ENCODE results near the gene TLE1. TPM values are rescaled to one million over a fixed set of nuclear protein-coding genes. Genes with fewer than 3 reads are reported as not detected.
A peak's percentile ranks its signal among the peaks of the same experiment; 100 is the strongest.

The TLE1 gene
- total RNA-seq, 1 experiment from 2014 or later, result 79.3 TPM

- H2AFZ ChIP-seq (ENCODE audit: low read length), result no peak overlapping the region
- DNase-seq, result no peak
- no peak overlapping the region for H2AK5ac ChIP-seq (ENCODE audit: insufficient read length, low read length)
- no peaks in the 10 kb centered on the region for H3K23me2 ChIP-seq (ENCODE audit: insufficient read length, low read depth, low read length, poor library complexity, severe bottlenecking)
- no peak overlapping the region for H2BK12ac ChIP-seq (ENCODE audit: insufficient read length, low read depth, low read length)
- peaks cover 3% of the 10 kb centered on the region; the same call in 1 of the 2 replicates for H3K4me1 ChIP-seq (ENCODE audit: insufficient read depth, low read length)
- Mint-ChIP-seq H3K36me3 (ENCODE audit: insufficient read depth in 1 of 3, low read depth in 3 of 3) (peaks cover 11 to 43% (median 27%) of the 10 kb centered on the region in 3 experiments), H3K27ac (peak overlapping the region in 2 of 3 experiments; percentile 0 to 71; a peak in 1 of 7 replicates), H3K4me1 (peaks cover 32 to 39% of the 10 kb centered on the region in 2 experiments), H3K9me3 (no peaks in the 10 kb centered on the region), H3K27me3 (ENCODE audit: low read depth) (no peaks in the 10 kb centered on the region), H3K4me3 (no peak overlapping the region)
- H2BK120ac ChIP-seq (ENCODE audit: low read depth, low read length, poor library complexity, severe bottlenecking), result no peak overlapping the region
- H4K5ac ChIP-seq (ENCODE audit: insufficient read length, low read depth, low read length), result no peak overlapping the region
- no peaks in the 10 kb centered on the region for H4K20me1 ChIP-seq (ENCODE audit: control insufficient read depth, insufficient read depth, insufficient read length)
- WGBS (ENCODE audit: extremely low coverage, insufficient read length, low lambda C conversion rate), result no CpG with 5 or more reads among the region's 7 CpGs
- no peak overlapping the region for H2BK15ac ChIP-seq (ENCODE audit: low read depth, low read length)
- no peaks in the 10 kb centered on the region for H3K9me3 ChIP-seq (ENCODE audit: control insufficient read depth, low read depth, low read length)
- H3K79me1 ChIP-seq (ENCODE audit: insufficient read depth, low read depth, low read length, poor library complexity, severe bottlenecking), result peaks cover under 1% of the 10 kb centered on the region
- no peak overlapping the region for H3T11ph ChIP-seq (ENCODE audit: low read length)
- no peak overlapping the region for H4K8ac ChIP-seq (replicated peaks; ENCODE audit: insufficient read length, low read depth, low read length)
- no peaks in the 10 kb centered on the region; the same call in 1 of the 2 replicates for H3K79me2 ChIP-seq (ENCODE audit: insufficient read depth, low read length)
- H3K18ac ChIP-seq (ENCODE audit: insufficient read length, low read depth, low read length), result no peak overlapping the region
- no peak overlapping the region for H3K9ac ChIP-seq (ENCODE audit: extremely low read depth, insufficient read length, low read length)
- no peak overlapping the region for H3K23ac ChIP-seq (ENCODE audit: insufficient read length, low read depth, low read length)
- no peak overlapping the region for H3K4me2 ChIP-seq (ENCODE audit: insufficient read depth, insufficient read length, low read length)
- no peak overlapping the region for H2BK5ac ChIP-seq (ENCODE audit: insufficient read length, low read length)
- no peak overlapping the region for H4K91ac ChIP-seq (ENCODE audit: insufficient read length, low read depth, low read length)
- no peak overlapping the region for H3K27ac ChIP-seq (ENCODE audit: insufficient read length, low read depth, low read length)
- no peak overlapping the region for H3K14ac ChIP-seq (ENCODE audit: insufficient read depth, low read length)
- no peaks in the 10 kb centered on the region for H3K27me3 ChIP-seq (ENCODE audit: insufficient read depth, low read length)
- H2BK20ac ChIP-seq (ENCODE audit: low read depth, low read length, poor library complexity, severe bottlenecking), result no peak overlapping the region
- H3K56ac ChIP-seq (ENCODE audit: insufficient read length, low read depth, low read length), result no peak overlapping the region
- H3K4ac ChIP-seq (ENCODE audit: low read depth, low read length), result no peak overlapping the region
- TF ChIP-seq CTCF (conservative IDR thresholded peaks at IDR 0.05), result no peak
Measured at GRCh38 chr9:81631218-81631745, 58.1 kb downstream of the TLE1 start.
